CD4-positive, alpha-beta memory T cell (primary cell): Measurements from ENCODE around the gene LHX8. TPM values are rescaled to one million over a fixed set of nuclear protein-coding genes. Genes with fewer than 3 reads are reported as not detected.
"Not testable (repeated sequence)": the region's sequence is repeated elsewhere in the genome, so short reads cannot be mapped to it uniquely, and the experiment has no call there.

ENCODE experiments used
- CTCF ChIA-PET: fragments of 350-600 bp; sonication (Branson Sonifier 250); formaldehyde crosslinking; loops from one replicate; lab custom pipeline; 2021; ENCODE audit warnings: inconsistent platforms; ENCODE audit not compliant: partially characterized antibody; lab: Charles Lee
- POLR2A ChIA-PET: fragments of 350-600 bp; sonication (Branson Sonifier 250); formaldehyde crosslinking; loops from one replicate; lab custom pipeline; 2021; ENCODE audit not compliant: partially characterized antibody; lab: Charles Lee
- DNase-seq, 5 donors: peaks; one replicate each; pipeline versions ENCODE4 v3.0.0 to v3.0.0-alpha.2; 2020 to 2022; ENCODE audit warnings: mixed read lengths in 1 of 5
- H3K27ac ChIP-seq: one replicate; pipeline ENCODE4 v1.7.0; 2013; ENCODE audit warnings: low read depth, low read length
- H3K27me3 ChIP-seq: 2 replicates; pipeline ENCODE4 v1.7.0; 2013; ENCODE audit warnings: mild to moderate bottlenecking, low read length, moderate library complexity; ENCODE audit not compliant: insufficient read depth
- H3K36me3 ChIP-seq: 2 replicates; pipeline ENCODE4 v1.7.0; 2013; ENCODE audit warnings: mild to moderate bottlenecking, low read length, moderate library complexity; ENCODE audit not compliant: insufficient read depth
- H3K4me1 ChIP-seq: 2 replicates; pipeline ENCODE4 v1.7.0; 2013; ENCODE audit warnings: mild to moderate bottlenecking, low read length, moderate library complexity; ENCODE audit not compliant: insufficient read depth
- H3K4me3 ChIP-seq, 2 donors: one replicate each; pipeline ENCODE4 v1.7.0; 2013; ENCODE audit warnings: low read length in 2 of 2, mild to moderate bottlenecking in 1 of 2
- H3K9me3 ChIP-seq, 2 donors: one replicate each; pipeline ENCODE4 v1.7.0; 2013; ENCODE audit warnings: low read length in 2 of 2, control low read depth in 1 of 2; ENCODE audit not compliant: control insufficient read depth in 1 of 2
- H3K27ac Mint-ChIP-seq, 7 donors: one replicate each; pipeline ENCODE4 v1.8.0; 2020 to 2021; ENCODE audit warnings: mixed read lengths in 7 of 7, mild to moderate bottlenecking in 6 of 7, inconsistent platforms in 3 of 7, moderate library complexity in 3 of 7
- H3K27me3 Mint-ChIP-seq, 2 donors: one replicate each; pipeline ENCODE4 v1.8.0; 2020 to 2021; ENCODE audit warnings: mixed read lengths in 2 of 2
- H3K36me3 Mint-ChIP-seq, 2 donors: one replicate each; pipeline ENCODE4 v1.8.0; 2020 to 2021; ENCODE audit warnings: mixed read lengths in 2 of 2, inconsistent platforms in 1 of 2, mild to moderate bottlenecking in 1 of 2
- H3K4me1 Mint-ChIP-seq, 4 donors: one replicate each; pipeline ENCODE4 v1.8.0; 2020 to 2021; ENCODE audit warnings: mixed read lengths in 4 of 4, mild to moderate bottlenecking in 1 of 4
- H3K4me3 Mint-ChIP-seq, 8 donors: one replicate each; pipeline ENCODE4 v1.8.0; 2020 to 2021; ENCODE audit warnings: mixed read lengths in 8 of 8, mild to moderate bottlenecking in 7 of 8, moderate library complexity in 6 of 8, inconsistent platforms in 3 of 8
- H3K9me3 Mint-ChIP-seq, 8 donors: one replicate each; pipeline ENCODE4 v1.8.0; 2020 to 2021; ENCODE audit warnings: mixed read lengths in 8 of 8, mild to moderate bottlenecking in 5 of 8, inconsistent platforms in 3 of 8, moderate library complexity in 1 of 8
- intact Hi-C: fragments of 100-400 bp; cut with micrococcal nuclease; formaldehyde crosslinking; loops from one replicate; pipeline ENCODE4 v1.15.1; 2023
- polyA plus RNA-seq, 2 donors: library from polyadenylated mRNA; unstranded; fragments of 300-500 nt; fragmentation: Illumina TruSeq; gene quantifications; one replicate each; pipeline ENCODE4 v1.2.3, GENCODE V29; 2021
- total RNA-seq, 2 experiments: library from RNA; stranded (reverse); gene quantifications; one replicate each; pipeline ENCODE4 v1.2.3, GENCODE V29; 2021

The LHX8 gene
- total and polyA plus RNA-seq, 4 experiments from 2014 or later = not detected

DNA sequence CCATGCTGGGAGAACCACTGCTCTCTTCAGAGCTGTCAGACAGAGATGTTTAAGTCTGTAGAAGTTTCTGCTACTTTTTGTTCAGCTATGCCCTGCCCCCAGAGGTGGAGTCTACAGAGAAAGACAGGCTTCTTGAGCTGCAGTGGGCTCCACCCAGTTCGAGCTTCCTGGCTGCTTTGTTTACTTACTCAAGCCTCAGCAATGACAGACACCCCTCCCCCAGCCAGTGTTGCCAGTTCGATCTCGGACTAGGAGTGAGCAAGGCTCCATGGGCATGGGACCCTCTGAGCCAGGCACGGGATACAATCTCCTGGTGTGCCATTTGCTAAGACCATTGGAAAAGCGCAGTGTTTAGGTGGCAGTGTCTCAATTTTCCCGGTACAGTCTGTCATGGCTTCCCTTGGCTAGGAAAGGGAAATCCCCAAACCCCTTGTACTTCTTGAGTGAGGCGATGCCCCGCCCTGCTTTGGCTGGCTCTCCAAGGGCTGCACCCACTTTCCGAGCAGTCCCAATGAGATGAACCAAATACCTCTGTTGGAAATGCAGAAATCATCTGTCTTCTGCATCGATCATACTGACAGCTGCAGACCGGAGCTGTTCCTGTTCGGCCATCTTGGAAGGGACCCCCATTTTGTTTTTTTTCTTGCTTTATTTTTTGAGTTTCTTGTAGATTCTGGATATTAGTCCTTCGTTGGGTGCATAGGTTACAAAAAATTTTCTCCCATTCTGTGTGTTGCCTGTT lies 47.2 kb downstream of the LHX8 start:
- intact Hi-C loops, CTCF ChIA-PET, H3K27ac Mint-ChIP-seq, H3K27me3 Mint-ChIP-seq, POLR2A ChIA-PET, H3K36me3 Mint-ChIP-seq, H3K27me3 ChIP-seq, H3K36me3 ChIP-seq, DNase-seq, H3K4me1 ChIP-seq, H3K27ac ChIP-seq, H3K4me3 ChIP-seq, H3K9me3 ChIP-seq, H3K4me1 Mint-ChIP-seq, H3K4me3 Mint-ChIP-seq: not testable (repeated sequence)
- H3K9me3 Mint-ChIP-seq = peaks cover 0 to 36% (median 21%) of the 10 kb centered on the region in 8 donors

DNA sequence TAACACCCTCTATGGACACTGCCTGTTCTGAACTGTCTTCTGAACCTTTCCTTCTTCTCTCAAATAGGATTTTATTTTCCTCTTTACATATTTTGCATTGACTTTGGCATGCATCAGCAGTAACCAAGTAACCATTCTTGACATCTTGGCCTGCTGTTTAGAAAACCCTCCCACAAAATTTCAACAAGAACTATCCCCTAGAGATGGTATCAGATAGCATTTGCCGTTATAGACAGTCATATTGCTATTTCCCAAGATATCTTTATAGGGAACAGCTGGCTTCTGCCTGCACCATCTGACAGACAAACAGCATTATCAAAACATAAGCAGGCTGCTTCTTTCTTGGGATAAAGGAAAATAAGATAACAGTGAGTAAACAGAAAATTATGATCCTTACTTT lies 54.7 kb downstream of the LHX8 start:
- intact Hi-C loops = no loop called here
- POLR2A ChIA-PET = no interaction called here
- no peak overlapping the region for H3K4me3 ChIP-seq
- H3K27me3 ChIP-seq = no peaks in the 10 kb centered on the region
- no peaks in the 10 kb centered on the region for H3K9me3 ChIP-seq
- Mint-ChIP-seq H3K9me3 (peaks cover 0 to 8% (median under 1%) of the 10 kb centered on the region in 8 donors), H3K27me3 (no peaks in the 10 kb centered on the region), H3K36me3 (no peaks in the 10 kb centered on the region), H3K4me3 (no peak overlapping the region), H3K27ac (no peak overlapping the region), H3K4me1 (no peaks in the 10 kb centered on the region)
- H3K4me1 ChIP-seq = no peaks in the 10 kb centered on the region
- no peaks in the 10 kb centered on the region for H3K36me3 ChIP-seq
- CTCF ChIA-PET = no interaction called here
- DNase-seq = no peak
- H3K27ac ChIP-seq = no peak overlapping the region

DNA sequence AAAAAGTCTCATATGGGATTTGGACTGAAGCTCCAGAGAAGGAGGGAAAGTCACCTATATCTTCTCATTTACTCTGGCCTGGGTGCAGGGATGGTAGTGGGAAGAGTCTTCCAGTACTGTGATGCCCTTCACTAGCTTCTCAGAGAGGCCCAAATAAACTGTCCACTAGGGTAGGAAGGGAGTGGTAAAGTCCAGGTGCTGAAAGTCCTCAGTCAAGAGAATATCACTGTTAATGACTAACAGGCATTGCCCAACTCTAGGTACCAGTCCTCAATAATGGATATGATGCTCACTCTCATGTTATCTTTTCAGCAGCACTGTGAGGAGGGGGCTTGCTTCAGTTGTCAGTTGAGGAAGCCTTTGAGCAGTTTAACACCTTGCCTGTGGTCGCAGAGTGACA lies 64.0 kb downstream of the LHX8 start:
- Mint-ChIP-seq H3K4me3 (no peak overlapping the region), H3K27ac (no peak overlapping the region), H3K36me3 (no peaks in the 10 kb centered on the region), H3K4me1 (no peaks in the 10 kb centered on the region), H3K9me3 (peaks cover 0 to 4% (median 0%) of the 10 kb centered on the region in 8 donors), H3K27me3 (peaks cover 0 to 2% of the 10 kb centered on the region in 2 donors)
- Histone ChIP-seq H3K4me1 (no peaks in the 10 kb centered on the region), H3K27ac (no peak overlapping the region), H3K27me3 (no peaks in the 10 kb centered on the region), H3K9me3 (no peaks in the 10 kb centered on the region), H3K4me3 (no peak overlapping the region), H3K36me3 (no peaks in the 10 kb centered on the region)
- intact Hi-C loops = no loop called here
- no peak for DNase-seq
- ChIA-PET POLR2A (no interaction called here), CTCF (no interaction called here)

DNA sequence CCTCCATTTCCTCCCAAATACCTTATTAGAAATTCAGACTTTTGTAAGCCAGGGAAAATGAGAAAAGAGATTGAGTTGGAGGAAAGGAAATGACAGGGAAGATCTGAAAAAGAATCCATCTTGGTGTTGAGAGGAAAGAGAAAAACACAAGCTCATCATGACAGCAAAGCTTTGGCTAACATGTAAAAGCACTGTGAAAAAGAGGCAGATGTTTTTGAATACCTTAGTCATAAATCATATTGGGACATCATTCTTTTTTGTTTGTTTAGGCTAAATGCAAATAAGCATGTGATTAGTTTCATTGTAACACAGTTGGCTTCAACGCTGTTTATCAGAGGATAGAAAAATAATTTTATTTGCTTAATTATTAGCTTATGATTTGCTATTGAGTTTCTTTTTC lies 64.6 kb downstream of the LHX8 start:
- Mint-ChIP-seq H3K27me3 (peaks cover 0 to 2% of the 10 kb centered on the region in 2 donors), H3K4me1 (peaks cover 0 to under 1% (median under 1%) of the 10 kb centered on the region in 4 donors), H3K36me3 (no peaks in the 10 kb centered on the region), H3K4me3 (no peak overlapping the region), H3K9me3 (peaks cover 0 to under 1% (median 0%) of the 10 kb centered on the region in 8 donors), H3K27ac (no peak overlapping the region)
- Histone ChIP-seq H3K36me3 (no peaks in the 10 kb centered on the region), H3K27me3 (no peaks in the 10 kb centered on the region), H3K9me3 (no peaks in the 10 kb centered on the region), H3K27ac (no peak overlapping the region), H3K4me3 (no peak overlapping the region), H3K4me1 (no peaks in the 10 kb centered on the region)
- no peak for DNase-seq
- intact Hi-C loops = no loop called here
- POLR2A ChIA-PET = no interaction called here
- CTCF ChIA-PET = no interaction called here

DNA sequence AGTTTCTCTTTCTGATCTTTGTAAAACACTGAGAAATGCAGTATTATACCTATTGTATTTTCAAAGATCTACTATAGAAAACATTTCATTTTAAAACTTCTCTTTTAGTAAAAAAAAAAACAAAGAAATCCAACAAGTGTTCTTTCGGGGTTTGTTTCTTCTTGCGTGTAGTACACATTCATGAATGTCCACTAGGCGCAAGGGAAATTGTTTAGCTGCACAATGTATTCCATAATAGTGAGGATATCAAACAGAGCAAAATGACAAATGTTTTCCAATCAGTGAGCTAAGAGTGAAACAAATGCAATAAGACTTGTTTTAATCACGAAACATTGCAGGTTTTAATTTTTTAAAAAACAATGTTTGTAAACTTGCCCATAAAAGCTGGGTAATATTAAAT lies 68.6 kb downstream of the LHX8 start:
- H3K9me3 Mint-ChIP-seq = no peaks in the 10 kb centered on the region
- H3K27me3 Mint-ChIP-seq = peaks cover 0 to 2% of the 10 kb centered on the region in 2 donors
- Histone ChIP-seq H3K27me3 (no peaks in the 10 kb centered on the region), H3K4me1 (no peaks in the 10 kb centered on the region), H3K27ac (no peak overlapping the region), H3K9me3 (no peaks in the 10 kb centered on the region), H3K36me3 (no peaks in the 10 kb centered on the region), H3K4me3 (no peak overlapping the region)
- H3K27ac Mint-ChIP-seq = no peak overlapping the region
- CTCF ChIA-PET = no interaction called here
- no peak for DNase-seq
- no peaks in the 10 kb centered on the region for H3K36me3 Mint-ChIP-seq
- intact Hi-C loops = no loop called here
- peaks cover 0 to 2% (median under 1%) of the 10 kb centered on the region in 4 donors for H3K4me1 Mint-ChIP-seq
- H3K4me3 Mint-ChIP-seq = no peak overlapping the region
- POLR2A ChIA-PET = no interaction called here

DNA sequence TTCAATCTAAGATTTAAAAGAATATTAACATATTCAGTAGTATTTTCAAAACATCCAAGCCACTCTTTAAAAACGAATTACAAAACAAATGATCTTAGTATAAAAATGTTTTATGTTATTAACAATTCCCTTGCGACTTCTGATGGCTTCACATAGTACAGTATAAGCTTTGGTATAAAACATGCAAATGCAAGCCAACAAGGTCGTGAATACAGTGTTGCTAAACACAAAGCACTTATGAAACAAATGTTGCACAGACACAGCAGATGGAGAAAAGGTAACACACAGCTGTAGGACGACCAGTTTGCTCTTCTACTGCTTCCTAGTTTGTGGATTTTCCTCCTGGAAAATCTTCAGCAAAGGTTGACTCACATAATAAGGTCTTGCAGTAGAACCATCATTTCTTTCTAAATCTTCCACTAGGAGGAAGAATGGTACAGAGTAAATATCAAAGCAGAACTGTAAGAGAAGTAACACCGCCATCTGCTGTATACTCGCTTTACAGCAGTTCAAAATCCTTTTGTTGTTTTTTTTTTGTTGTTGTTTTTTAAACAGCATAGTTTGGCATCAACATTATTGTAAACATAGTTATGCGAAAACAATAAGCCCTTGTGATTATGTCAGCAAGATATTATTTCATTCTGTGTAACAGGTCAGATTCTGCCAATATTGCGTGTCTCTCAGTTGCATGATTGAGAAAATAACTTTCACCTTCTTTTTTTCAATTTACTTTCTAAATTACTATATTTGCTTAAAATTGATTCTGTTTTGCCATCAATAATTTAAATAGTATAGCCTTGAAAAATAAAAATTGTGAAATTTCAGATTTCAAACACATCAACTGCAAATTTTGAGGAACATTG lies 69.5 kb downstream of the LHX8 start:
- intact Hi-C loops = no loop called here
- Mint-ChIP-seq H3K4me1 (peaks cover 0 to 2% (median under 1%) of the 10 kb centered on the region in 4 donors), H3K9me3 (no peaks in the 10 kb centered on the region), H3K36me3 (no peaks in the 10 kb centered on the region), H3K27me3 (peaks cover 0 to 2% of the 10 kb centered on the region in 2 donors), H3K27ac (no peak overlapping the region), H3K4me3 (no peak overlapping the region)
- no peak overlapping the region for H3K4me3 ChIP-seq
- POLR2A ChIA-PET = no interaction called here
- no peaks in the 10 kb centered on the region for H3K36me3 ChIP-seq
- no peaks in the 10 kb centered on the region for H3K4me1 ChIP-seq
- H3K9me3 ChIP-seq = no peaks in the 10 kb centered on the region
- H3K27ac ChIP-seq = no peak overlapping the region
- no peak for DNase-seq
- CTCF ChIA-PET = no interaction called here
- no peaks in the 10 kb centered on the region for H3K27me3 ChIP-seq

DNA sequence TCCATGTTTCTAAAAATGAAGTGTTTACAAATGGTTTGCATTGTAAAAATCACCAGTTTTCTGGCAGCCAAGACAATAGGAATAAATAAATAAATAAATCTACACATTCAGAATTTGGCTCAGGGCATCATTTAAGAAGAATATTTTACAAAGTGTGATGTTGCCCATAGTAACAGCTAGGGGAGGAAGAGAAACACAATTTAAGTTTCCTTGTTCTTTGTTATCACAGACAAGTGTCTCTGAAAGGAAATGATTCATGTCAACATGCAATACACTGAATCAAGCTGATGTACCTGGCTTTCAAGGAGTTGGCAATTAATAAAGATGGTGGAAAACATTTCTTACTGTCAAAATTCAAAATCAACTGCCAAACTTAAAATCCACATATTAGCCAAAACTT lies 74.7 kb downstream of the LHX8 start:
- Histone ChIP-seq H3K27ac (no peak overlapping the region), H3K9me3 (no peaks in the 10 kb centered on the region), H3K4me3 (no peak overlapping the region), H3K36me3 (no peaks in the 10 kb centered on the region), H3K4me1 (no peaks in the 10 kb centered on the region), H3K27me3 (no peaks in the 10 kb centered on the region)
- Mint-ChIP-seq H3K27ac (no peak overlapping the region), H3K4me1 (peaks cover 0 to under 1% (median under 1%) of the 10 kb centered on the region in 4 donors), H3K4me3 (no peak overlapping the region), H3K9me3 (peaks cover 0 to 4% (median 0%) of the 10 kb centered on the region in 8 donors), H3K27me3 (peaks cover 0 to 3% of the 10 kb centered on the region in 2 donors), H3K36me3 (no peaks in the 10 kb centered on the region)
- intact Hi-C loops = no loop called here
- no peak for DNase-seq
- ChIA-PET POLR2A (no interaction called here), CTCF (no interaction called here)
